SJCRH30 (cell line): ENCODE data around the gene TMEM108. TPM values are rescaled to one million over a fixed set of nuclear protein-coding genes. Genes with fewer than 3 reads are reported as not detected.
A peak's percentile ranks its signal among the peaks of the same experiment; 100 is the strongest.

ENCODE experiments used
- DNase-seq, 2 experiments: peaks; one replicate each; pipeline ENCODE4 v3.0.0-alpha.2; 2015 to 2020
- H3K27ac ChIP-seq: fragments of 250-450 bp; sonication (Bioruptor Pico); 2 replicates; pipeline ENCODE4 v1.5.1; 2020; ENCODE audit warnings: mild to moderate bottlenecking, moderate library complexity
- H3K27me3 ChIP-seq: fragments of 250-450 bp; sonication (Bioruptor Pico); 2 replicates; pipeline ENCODE4 v1.5.1; 2020; ENCODE audit warnings: mild to moderate bottlenecking, moderate library complexity
- H3K36me3 ChIP-seq: fragments of 250-450 bp; sonication (Bioruptor Pico); 2 replicates; pipeline ENCODE4 v1.5.1; 2020; ENCODE audit warnings: mild to moderate bottlenecking, moderate library complexity
- H3K4me1 ChIP-seq: fragments of 250-450 bp; sonication (Bioruptor Pico); 2 replicates; pipeline ENCODE4 v1.5.1; 2020; ENCODE audit warnings: mild to moderate bottlenecking, moderate library complexity
- H3K4me3 ChIP-seq: fragments of 250-450 bp; sonication (Bioruptor Pico); 2 replicates; pipeline ENCODE4 v1.5.1; 2020; ENCODE audit warnings: mild to moderate bottlenecking, moderate library complexity
- H3K9me3 ChIP-seq: fragments of 250-450 bp; sonication (Bioruptor Pico); replicated peaks from 2 replicates; pipeline ENCODE4 v1.5.1; 2020; ENCODE audit warnings: mild to moderate bottlenecking, moderate library complexity
- total RNA-seq: library from RNA; depleted of rRNA; stranded (reverse); fragments of >200 nt; shearing (Covaris generic); gene quantifications from 2 replicates; pipeline ENCODE4 v1.2.3, GENCODE V29; 2014

Gene TMEM108
- total RNA-seq, 1 experiment from 2014 or later: 14.1 TPM

GRCh38 chr3:133393691-133394474 is 355.7 kb downstream of the TMEM108 start:
- H3K4me1 ChIP-seq: no peaks in the 10 kb centered on the region
- H3K4me3 ChIP-seq: no peak overlapping the region
- H3K27me3 ChIP-seq: no peaks in the 10 kb centered on the region
- no peaks in the 10 kb centered on the region; the same call in 1 of the 2 replicates for H3K36me3 ChIP-seq
- H3K9me3 ChIP-seq: no peaks in the 10 kb centered on the region
- H3K27ac ChIP-seq: no peak overlapping the region
- DNase-seq: no peak

GRCh38 chr3:133394561-133395311 is 356.5 kb downstream of the TMEM108 start:
- Histone ChIP-seq H3K36me3 (no peaks in the 10 kb centered on the region; the same call in 1 of the 2 replicates), H3K27ac (no peak overlapping the region), H3K27me3 (no peaks in the 10 kb centered on the region), H3K4me1 (no peaks in the 10 kb centered on the region), H3K9me3 (no peaks in the 10 kb centered on the region), H3K4me3 (no peak overlapping the region)
- DNase-seq: no peak

GRCh38 chr3:133396906-133397305 is 358.7 kb downstream of the TMEM108 start:
- no peaks in the 10 kb centered on the region for H3K4me1 ChIP-seq
- no peaks in the 10 kb centered on the region for H3K9me3 ChIP-seq
- H3K27me3 ChIP-seq: no peaks in the 10 kb centered on the region
- no peak for DNase-seq
- no peak overlapping the region for H3K4me3 ChIP-seq
- no peak overlapping the region for H3K27ac ChIP-seq
- H3K36me3 ChIP-seq: no peaks in the 10 kb centered on the region; the same call in 1 of the 2 replicates

GRCh38 chr3:133400006-133400515 is 361.9 kb downstream of the TMEM108 start, which contains the start of gene BFSP2:
Gene BFSP2, plus strand, starts transcription at chr3:133400056. Its CDS starts 28 bp downstream, at chr3:133400084.
- Histone ChIP-seq H3K9me3 (no peaks in the 10 kb centered on the region), H3K27me3 (no peaks in the 10 kb centered on the region), H3K36me3 (no peaks in the 10 kb centered on the region), H3K27ac (no peak within 1 kb of the TSS), H3K4me1 (peaks cover 15% of the 10 kb centered on the region), H3K4me3 (no peak within 1 kb of the TSS)
- no peak for DNase-seq

DNA sequence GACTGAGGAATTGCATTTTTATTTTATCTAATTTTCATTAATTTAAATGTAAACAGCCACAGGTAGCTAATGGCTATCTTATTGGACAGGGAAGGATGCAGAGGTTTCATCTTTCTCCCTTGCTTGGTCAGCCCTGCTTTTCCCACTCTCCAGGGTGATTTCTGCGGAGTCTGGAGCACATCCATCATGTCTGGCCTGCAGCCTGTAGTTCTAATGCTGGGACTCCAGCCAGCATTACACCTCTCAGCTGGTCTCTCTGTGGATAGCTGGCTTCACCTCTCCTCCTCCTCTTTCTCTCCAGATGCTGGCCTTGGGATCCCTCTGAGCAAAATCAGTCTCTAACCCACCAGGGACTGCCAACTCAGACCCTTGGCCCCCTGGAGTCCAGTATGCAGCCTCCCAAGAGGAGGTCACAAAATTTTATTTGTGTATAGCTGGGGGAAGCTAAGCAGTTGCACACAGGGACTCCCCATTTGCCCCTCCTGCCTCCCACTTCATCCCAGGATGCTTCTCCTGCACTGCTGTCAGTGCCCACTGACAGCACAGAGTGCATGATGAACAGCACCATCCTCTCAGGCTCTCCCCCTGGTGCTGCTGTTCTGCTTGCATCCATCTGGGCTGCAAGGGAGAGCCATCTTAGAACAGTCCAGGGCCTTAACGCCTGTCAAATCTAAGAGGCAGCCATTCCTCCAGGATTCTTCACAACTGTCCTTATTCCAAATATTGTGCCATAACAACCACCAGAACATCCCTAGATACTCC is 363.4 kb downstream of the TMEM108 start:
- H3K27ac ChIP-seq: no peak overlapping the region
- no peak for DNase-seq
- no peak overlapping the region for H3K4me3 ChIP-seq
- no peaks in the 10 kb centered on the region for H3K27me3 ChIP-seq
- H3K36me3 ChIP-seq: no peaks in the 10 kb centered on the region
- H3K4me1 ChIP-seq: peaks cover 21% of the 10 kb centered on the region
- H3K9me3 ChIP-seq: no peaks in the 10 kb centered on the region

- Histone ChIP-seq H3K27ac (peak overlapping the region; percentile 30), H3K4me1 (peaks cover 35% of the 10 kb centered on the region), H3K4me3 (no peak overlapping the region), H3K9me3 (no peaks in the 10 kb centered on the region), H3K36me3 (no peaks in the 10 kb centered on the region), H3K27me3 (no peaks in the 10 kb centered on the region)
- DNase-seq: peak; percentile 85 to 92
These were observed 366.7 kb downstream of the TMEM108 start for GRCh38 chr3:133404920-133405319.

GRCh38 chr3:133408366-133408765 is 370.2 kb downstream of the TMEM108 start:
- H3K27ac ChIP-seq: peak overlapping the region; percentile 10; the same call in 1 of the 2 replicates
- no peak for DNase-seq

GRCh38 chr3:133408961-133409360 is 370.8 kb downstream of the TMEM108 start:
- Histone ChIP-seq H3K9me3 (no peaks in the 10 kb centered on the region), H3K4me1 (peaks cover 34% of the 10 kb centered on the region), H3K36me3 (no peaks in the 10 kb centered on the region), H3K4me3 (no peak overlapping the region), H3K27me3 (no peaks in the 10 kb centered on the region), H3K27ac (peak overlapping the region; percentile 10; the same call in 1 of the 2 replicates)
- peak; percentile 43 to 49 for DNase-seq

More at GRCh38 chr3:133408366-133408765, 370.2 kb downstream of the TMEM108 start:
- H3K4me3 ChIP-seq: no peak overlapping the region
- peaks cover 38% of the 10 kb centered on the region for H3K4me1 ChIP-seq
- H3K9me3 ChIP-seq: no peaks in the 10 kb centered on the region
- no peaks in the 10 kb centered on the region for H3K27me3 ChIP-seq
- no peaks in the 10 kb centered on the region for H3K36me3 ChIP-seq

- Histone ChIP-seq H3K4me1 (peaks cover 22% of the 10 kb centered on the region), H3K36me3 (no peaks in the 10 kb centered on the region), H3K4me3 (no peak overlapping the region), H3K9me3 (no peaks in the 10 kb centered on the region), H3K27ac (no peak overlapping the region), H3K27me3 (no peaks in the 10 kb centered on the region)
- no peak for DNase-seq
These were observed 372.2 kb downstream of the TMEM108 start for GRCh38 chr3:133410191-133410892.

DNA sequence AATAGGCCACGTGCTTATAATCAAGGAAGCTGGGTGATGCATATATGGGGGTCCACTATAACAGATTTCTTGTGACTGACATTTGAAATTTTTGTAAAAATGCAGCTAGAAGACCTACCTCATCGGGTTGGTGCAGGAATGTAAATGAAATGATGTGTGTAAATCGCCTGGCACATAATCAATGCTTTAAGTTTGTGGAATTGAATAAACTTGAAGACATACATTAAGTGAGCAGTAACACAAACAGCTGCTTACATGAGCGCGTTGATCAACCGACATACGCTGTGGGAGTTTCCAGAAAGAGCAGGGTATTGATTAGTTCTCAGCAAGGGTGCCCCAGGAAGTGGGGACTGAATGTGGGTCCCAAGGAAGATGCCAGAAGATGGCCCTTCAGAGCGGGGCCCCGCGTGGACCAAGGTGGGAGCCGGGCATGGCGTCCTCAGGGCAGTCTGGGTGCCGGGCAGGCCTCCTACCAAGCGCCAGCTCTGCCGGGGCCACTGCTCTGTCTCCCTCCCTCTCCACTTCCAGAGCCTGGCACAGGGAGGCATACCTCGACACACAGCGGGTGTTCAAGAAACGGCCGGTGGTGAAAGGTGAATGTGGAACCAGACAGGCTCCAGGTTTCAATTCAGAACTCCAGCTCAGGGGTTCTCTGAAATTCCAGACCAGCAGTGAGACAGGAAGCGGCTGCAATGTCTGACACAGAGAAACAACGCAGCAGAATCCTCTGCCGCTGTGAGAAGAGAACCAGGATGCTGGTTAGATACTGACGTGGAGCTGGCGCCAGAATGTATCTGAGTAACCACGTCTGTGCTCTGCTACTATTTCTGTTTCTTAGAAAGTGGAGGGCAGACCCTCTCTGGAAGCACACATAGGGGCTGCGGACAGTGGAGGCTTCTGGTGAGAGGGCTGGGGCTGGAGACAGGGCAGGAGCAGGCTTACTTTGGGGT is 374.3 kb downstream of the TMEM108 start:
- H3K27me3 ChIP-seq: no peaks in the 10 kb centered on the region
- H3K4me3 ChIP-seq: no peak overlapping the region
- H3K36me3 ChIP-seq: no peaks in the 10 kb centered on the region
- H3K4me1 ChIP-seq: peaks cover 19% of the 10 kb centered on the region
- no peaks in the 10 kb centered on the region for H3K9me3 ChIP-seq
- no peak overlapping the region for H3K27ac ChIP-seq
- no peak for DNase-seq

- H3K36me3 ChIP-seq: no peaks in the 10 kb centered on the region
- H3K27ac ChIP-seq: no peak overlapping the region
- H3K4me1 ChIP-seq: peaks cover 15% of the 10 kb centered on the region
- no peaks in the 10 kb centered on the region for H3K27me3 ChIP-seq
- H3K4me3 ChIP-seq: peak overlapping the region; percentile 24
- peak; percentile 23 to 60 for DNase-seq
- no peaks in the 10 kb centered on the region for H3K9me3 ChIP-seq
These were observed 375.2 kb downstream of the TMEM108 start for GRCh38 chr3:133413161-133414020.

DNA sequence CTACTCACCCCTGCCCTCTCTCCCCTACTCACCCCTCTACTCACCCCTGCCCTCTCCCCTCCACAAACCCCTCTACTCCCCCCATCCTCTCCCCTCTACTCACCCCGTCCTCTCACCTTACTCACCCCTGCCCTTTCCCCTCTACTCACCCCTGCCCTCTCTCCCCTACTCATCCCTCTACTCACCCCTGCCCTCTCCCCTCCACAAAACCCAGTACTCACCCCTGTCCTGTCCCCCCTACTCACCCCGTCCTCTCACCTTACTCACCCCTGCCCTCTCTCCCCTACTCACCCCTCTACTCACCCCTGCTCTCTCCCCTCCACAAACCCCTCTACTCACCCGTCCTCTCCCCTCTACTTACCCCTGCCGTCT is 375.8 kb downstream of the TMEM108 start:
- Histone ChIP-seq H3K4me1 (peaks cover 9% of the 10 kb centered on the region), H3K27ac (no peak overlapping the region), H3K9me3 (no peaks in the 10 kb centered on the region), H3K36me3 (no peaks in the 10 kb centered on the region), H3K4me3 (no peak overlapping the region), H3K27me3 (no peaks in the 10 kb centered on the region)
- no peak for DNase-seq
